Sciatic nerve (tissue), 2 donors: ENCODE data around the gene CHD1L. TPM values are rescaled to one million over a fixed set of nuclear protein-coding genes. Genes with fewer than 3 reads are reported as not detected.
"Not testable (repeated sequence)": the region's sequence is repeated elsewhere in the genome, so short reads cannot be mapped to it uniquely, and the experiment has no call there.

Source experiments
- ATAC-seq: fragments of 200-7000 bp; cut with Tn5 transposase; one replicate; pipeline ENCODE4 v1.9.1; 2020; ENCODE audit warnings: mild to moderate bottlenecking, moderate library complexity
- DNase-seq: peaks from one replicate; pipeline ENCODE4 v3.0.0-alpha.2; 2020; ENCODE audit warnings: low spot score
- intact Hi-C: fragments of 100-400 bp; cut with DNase I; formaldehyde crosslinking; loops from one replicate; pipeline ENCODE4 v1.14.2; 2022
- total RNA-seq: library from RNA; stranded (reverse); fragmentation: NEBNext Ultra II Directional; extraction: Animal tissue kit (Norgen Biotek cat#: 25700); gene quantifications from one replicate; pipeline ENCODE4 v1.2.1, GENCODE V29; 2021
- donor health status: DM: no; HTN: no; CAD: no.
- donor health status: DM: no; HTN: no; CAD: no.

Gene CHD1L
- total RNA-seq, 1 donor from 2014 or later = 30.9 TPM

DNA sequence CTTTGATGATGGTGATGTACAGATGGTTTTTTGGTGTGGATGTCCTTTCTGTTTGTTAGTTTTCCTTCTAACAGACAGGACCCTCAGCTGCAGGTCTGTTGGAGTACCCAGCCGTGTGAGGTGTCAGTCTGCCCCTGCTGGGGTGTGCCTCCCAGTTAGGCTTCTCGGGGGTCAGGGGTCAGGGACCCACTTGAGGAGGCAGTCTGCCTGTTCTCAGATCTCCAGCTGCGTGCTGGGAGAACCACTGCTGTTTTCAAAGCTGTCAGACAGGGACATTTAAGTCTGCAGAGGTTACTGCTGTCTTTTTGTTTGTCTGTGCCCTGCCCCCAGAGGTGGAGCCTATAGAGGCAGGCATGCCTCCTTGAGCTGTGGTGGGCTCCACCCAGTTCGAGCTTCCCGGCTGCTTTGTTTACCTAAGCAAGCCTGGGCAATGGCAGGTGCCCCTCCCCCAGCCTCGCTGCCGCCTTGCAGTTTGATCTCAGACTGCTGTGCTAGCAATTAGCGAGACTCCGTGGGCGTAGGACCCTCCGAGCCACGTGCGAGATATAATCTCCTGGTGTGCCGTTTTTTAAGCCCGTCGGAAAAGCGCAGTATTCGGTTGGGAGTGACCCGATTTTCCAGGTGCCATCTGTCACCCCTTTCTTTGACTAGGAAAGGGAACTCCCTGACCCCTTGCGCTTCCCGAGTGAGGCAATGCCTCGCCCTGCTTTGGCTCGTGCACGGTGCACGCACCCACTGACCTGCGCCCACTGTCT is 84.6 kb downstream of the CHD1L start:
- DNase-seq, ATAC-seq, intact Hi-C loops: not testable (repeated sequence)

DNA sequence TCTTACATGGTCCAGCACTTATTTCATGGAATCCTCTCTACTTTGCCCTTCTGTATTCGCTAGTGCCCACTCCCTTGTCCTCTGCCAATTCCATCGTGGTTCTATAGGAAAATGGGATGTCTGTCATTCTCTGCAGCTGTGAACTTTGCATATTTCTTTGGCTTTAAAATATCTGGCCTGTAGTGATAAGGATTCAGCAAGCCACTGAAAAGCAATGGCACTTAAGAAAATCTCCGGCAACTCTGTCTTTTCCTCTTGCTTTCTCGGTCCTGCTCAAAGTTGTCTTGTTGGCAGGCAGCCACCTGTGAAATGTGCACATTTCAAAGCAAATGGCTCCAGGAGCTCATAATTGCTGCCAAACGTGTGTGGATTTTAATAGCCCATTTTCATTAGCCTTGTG is 91.8 kb downstream of the CHD1L start:
- ATAC-seq = no peak
- intact Hi-C loops = no loop called here
- no peak for DNase-seq

DNA sequence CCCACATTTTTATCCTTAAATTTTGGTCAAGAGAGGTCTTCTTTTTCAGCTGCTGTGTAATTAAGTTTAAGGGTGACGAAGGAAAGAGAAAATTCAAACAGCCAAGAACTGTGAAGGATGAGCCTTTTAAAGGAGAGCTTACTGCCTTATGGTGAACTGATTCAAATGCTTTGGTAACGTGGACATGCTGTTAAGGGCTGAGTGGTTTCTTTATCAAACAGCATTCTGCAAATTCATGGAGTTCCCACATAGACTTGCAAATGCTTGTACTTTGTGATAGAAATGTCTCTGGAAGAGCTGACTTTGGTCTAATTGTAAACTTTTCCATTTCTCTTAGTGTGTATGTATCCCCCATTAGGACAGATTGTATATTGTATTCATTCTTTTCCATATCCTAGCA is 93.8 kb downstream of the CHD1L start:
- ATAC-seq (no peak), DNase-seq (no peak)
- intact Hi-C loops = no loop called here

DNA sequence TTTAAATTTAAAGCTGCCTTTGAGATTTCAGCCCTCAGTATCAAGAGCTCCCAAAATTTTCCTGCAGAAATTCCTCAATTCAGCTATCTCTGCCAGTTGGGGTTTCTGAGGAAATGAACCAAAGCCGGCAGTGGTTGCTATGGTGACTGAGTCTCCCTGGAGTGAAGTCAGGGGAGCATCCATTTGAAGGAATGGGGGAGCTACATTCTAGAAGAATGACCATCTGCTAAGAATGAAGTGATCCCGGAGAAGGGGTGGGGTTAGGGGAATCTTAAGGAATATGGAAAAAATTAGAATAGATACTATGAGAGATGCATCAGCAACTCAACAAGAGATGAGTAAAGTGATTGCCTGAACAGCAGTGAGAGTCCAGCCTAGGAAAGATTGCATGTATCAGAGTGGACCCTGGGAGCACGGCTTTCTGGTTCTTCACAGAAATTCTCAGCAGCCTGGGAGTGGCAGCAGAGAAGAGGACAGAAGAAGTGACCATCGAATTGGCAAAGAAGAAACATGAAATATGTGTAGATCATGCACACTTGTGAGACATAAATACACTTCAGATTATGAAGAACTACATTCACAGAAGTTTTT is 94.7 kb downstream of the CHD1L start:
- no peak for ATAC-seq
- intact Hi-C loops = no loop called here
- DNase-seq = no peak

DNA sequence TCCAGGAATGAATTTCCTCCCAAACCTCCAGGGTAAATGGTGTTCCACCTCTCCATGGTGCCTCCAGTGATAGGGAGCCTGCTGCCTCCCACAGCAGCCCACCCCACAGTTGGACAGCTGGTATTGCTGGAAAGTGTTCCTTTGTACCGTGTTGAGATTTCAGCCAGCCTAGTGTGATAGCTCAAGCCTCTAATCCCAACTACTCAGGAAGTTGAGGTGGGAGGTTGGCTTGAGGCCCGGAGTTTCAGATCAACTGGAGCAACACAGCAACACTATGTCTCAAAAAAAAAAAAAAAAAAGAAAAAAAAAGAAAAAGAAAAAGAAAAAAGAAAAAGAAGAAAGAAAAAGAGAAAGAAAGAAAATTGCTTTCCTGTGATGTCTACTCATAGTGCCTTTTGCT is 96.1 kb downstream of the CHD1L start:
- DNase-seq (no peak), ATAC-seq (no peak)
- intact Hi-C loops = no loop called here

DNA sequence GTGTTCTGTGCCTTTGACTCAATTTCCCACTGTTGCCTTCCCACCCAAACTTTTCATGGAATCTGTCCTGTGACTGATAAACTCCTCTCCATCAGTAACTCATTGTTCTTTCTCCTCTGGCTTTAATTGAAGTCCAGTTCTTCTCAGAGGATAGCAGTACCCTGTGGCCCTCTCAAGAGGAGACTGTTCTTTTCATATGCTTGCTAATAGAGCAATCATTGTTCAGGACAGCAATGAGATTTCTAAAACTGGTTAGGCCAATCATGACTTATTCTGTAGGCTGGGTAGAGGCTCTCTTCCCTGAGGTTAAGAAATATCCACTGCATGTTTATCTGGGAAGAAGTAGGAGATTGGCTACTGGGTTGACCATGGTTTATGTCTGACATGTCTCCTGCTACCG is 98.8 kb downstream of the CHD1L start:
- no peak for DNase-seq
- intact Hi-C loops = no loop called here
- ATAC-seq = no peak

Other genes with a start within 250 kb of the CHD1L start
- 19.0 TPM for gene PRKAB2, start 70.2 kb upstream of the CHD1L start, total RNA-seq
- 3.3 TPM for gene FMO5, start 17.3 kb upstream of the CHD1L start, total RNA-seq